Bone marrow (tissue), 2 donors: ENCODE results near the gene MRPL27.

Source experiments
- DNase-seq, 2 donors: peaks; one replicate each; lab custom pipeline; 2025; lab: John Stamatoyannopoulos, UW

The MRPL27 gene

DNA sequence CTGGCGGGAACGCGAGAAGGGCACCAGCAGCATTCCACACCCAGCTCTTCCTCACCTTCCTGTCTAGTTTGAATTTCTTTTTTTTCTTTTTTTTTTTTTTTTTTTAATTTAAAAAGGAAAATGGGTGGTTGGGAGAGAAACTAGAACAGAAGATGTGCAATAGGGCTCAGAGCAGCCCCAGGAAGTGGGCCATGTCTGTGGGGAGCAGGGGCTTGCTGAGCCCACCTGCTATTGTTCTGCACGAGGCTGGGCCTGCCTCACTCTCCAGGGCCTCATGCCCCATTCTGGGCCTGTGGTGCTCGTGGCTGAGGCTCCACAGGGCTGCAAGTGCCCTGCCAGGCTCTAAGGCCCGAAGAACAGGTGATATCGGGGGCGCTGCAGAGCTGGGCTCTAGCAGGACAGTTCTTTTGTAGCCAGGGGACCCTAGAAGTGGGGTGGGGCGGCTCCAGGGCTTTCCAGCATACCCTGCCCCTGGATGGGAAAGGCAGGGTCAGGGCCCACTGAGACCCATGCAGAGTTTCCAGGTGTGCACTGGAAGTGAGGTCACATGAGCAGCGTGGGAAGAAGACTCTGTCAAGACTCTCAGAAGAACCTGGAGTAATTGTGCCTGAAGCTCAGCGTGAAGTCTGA lies 12.4 kb downstream of the MRPL27 start:
- DNase-seq: no peak

DNA sequence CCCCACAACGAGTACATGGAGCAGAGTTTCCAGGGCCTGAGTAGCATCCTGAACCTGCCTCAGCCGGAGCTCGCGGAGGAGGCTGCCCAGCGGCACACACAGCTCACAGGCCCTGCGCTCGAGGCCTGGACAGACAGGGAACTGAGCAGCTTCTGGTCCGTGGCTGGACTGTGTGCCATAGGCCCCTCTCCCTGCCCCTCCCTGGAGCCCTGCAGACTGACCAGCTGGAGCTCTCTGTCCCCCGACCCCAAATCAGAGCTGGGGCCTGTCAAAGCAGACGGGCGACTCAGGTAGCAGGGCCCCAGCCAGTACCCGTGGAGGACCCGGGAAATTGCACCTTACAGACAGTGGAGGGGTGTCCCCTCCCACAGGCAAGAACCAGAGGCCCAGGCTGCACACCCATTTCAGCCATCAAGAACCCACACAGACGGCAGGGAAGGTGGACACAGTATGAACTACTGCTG lies 13.0 kb downstream of the MRPL27 start:
- DNase-seq: no peak

DNA sequence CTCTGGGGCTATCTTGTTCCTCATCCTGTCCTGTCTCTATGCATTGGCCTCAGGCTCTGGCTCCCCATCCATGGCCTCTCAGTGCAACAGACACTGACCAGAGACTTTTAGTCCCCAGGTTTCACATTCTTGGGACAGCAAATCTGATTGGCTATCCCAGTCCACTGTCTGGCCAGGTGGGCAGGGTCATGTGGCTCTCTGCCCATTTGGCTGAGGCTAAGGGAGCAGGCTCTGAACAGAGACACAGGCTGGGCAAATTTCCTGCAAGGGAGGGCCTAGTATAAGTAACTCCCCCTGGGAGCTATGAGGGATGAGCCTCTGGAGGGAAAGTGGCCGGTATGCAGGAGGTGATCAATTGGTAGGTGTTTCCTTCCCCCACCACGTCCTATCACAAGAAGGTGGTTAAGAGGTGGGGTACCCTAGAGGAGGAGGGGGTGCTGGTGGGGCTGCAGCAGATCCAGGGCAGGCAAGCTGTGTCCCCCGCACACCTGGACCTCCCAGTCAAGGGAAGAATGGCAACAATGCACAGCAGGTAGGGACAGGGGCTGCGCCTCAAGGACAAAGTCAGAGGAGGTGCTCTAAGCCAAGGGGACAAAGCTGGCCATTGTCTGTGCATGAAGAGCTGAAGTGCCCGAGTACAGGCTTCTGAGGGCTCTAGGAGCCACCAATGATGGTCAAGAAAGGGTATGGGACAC lies 13.8 kb downstream of the MRPL27 start:
- DNase-seq: no peak

DNA sequence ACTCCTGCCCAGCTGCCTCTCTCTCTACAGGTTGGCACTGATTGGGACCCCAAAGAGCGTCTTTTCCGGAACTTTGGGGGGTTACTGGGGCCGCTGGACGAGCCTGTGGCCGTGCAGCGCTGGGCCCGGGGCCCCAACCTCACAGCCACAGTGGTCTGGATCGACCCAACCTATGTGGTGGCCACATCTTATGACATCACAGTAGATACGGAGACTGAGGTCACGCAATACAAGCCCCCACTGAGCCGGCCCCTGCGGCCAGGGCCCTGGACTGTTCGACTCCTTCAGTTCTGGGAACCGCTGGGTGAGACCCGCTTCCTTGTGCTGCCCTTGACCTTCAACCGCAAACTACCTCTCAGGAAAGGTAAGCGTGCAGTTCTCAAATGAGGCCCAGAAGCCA lies 14.8 kb downstream of the MRPL27 start:
- no peak for DNase-seq

- no peak for DNase-seq
Observed at GRCh38 chr17:50356892-50357510, 16.0 kb downstream of the MRPL27 start.

DNA sequence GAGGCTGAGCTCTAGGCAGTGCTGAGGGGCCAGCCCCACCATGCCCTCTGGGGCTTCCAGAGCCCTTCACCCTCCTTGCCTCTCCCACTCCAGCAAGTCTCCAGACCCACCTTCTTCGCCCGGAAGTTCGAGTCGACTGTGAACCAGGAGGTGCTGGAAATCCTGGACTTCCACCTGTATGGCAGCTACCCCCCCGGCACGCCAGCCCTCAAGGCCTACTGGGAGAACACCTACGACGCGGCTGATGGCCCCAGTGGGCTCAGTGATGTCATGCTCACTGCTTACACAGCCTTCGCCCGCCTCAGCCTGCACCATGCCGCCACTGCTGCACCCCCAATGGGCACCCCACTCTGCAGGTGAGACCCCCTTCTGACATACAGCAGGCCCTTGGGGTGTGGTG lies 16.6 kb downstream of the MRPL27 start:
- no peak for DNase-seq

GRCh38 chr17:50355701-50356341 lies 17.2 kb downstream of the MRPL27 start:
- DNase-seq: no peak

- no peak for DNase-seq
Observed at GRCh38 chr17:50355336-50355700, 17.7 kb downstream of the MRPL27 start.

GRCh38 chr17:50354776-50355175 lies 18.2 kb downstream of the MRPL27 start:
- DNase-seq: no peak

DNA sequence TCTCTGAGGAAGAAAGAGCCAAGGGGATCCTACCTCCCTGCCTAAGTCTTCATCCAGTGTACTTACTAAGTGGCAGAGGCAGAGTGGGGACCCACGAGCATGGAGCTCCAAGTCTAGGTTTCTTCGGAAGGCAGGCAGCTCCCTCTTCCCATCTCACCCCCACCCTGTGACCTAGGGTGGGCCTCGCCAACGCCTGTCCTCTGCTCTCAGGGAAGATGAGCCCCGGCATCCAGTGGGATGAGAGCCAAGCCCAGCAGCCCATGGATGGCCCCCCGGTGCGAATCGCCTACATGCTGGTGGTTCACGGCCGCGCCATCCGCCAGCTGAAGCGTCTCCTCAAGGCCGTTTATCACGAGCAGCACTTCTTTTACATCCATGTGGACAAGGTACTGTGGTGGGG lies 18.8 kb downstream of the MRPL27 start:
- DNase-seq: no peak

GRCh38 chr17:50353600-50354195 lies 19.3 kb downstream of the MRPL27 start:
- DNase-seq: no peak

GRCh38 chr17:50352693-50353599 lies 20.0 kb downstream of the MRPL27 start:
- DNase-seq: no peak

DNA sequence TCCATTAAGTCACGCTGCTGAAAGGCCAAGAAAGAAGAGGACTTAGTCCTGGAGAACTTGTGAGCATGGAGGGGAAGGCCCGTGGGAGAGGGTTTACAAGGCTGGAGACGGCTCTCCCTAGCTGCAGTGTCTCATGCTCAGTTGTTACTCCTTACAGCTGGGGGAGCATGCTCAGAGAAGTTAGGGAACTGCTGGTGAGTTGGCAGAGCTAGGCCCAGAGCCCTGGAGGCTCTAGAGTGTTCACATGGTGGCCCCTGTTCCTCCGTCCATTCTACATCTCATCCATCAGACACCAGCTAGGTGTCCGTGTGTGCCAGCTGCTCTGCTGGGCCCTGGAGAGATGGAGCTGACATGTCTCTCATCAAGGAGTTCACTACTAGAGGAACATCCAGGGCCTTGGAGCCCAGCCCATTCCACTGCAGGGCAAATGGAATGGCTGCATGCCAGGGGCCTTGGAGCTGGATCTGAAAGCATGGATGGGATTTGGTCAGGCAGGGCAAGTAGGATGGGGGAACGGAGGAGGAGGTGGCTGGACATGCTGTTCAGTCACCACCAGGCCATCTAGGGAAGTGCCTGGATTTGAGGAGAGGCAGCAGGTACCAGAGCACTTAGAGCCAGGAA lies 20.8 kb downstream of the MRPL27 start:
- no peak for DNase-seq

DNA sequence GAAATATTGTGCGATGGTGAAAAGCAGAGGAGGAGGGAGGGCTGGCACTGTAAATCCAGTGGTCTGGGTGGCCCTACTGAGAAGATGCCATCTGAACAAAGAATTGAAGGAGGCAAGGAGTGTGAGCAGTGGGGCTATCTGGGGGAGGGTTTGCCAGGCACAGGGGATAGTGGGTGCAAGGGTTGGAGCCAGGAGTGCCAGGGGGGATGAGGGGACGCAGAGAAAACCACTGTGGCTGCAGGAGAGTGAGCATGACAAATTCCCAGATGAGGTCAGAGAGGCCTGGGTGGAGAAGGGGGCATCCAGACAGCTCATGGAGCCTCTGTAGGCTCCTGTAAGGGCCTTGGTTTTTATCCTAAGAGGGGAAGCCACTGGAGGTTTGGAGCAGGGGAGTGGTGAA lies 22.3 kb downstream of the MRPL27 start:
- DNase-seq: no peak

DNA sequence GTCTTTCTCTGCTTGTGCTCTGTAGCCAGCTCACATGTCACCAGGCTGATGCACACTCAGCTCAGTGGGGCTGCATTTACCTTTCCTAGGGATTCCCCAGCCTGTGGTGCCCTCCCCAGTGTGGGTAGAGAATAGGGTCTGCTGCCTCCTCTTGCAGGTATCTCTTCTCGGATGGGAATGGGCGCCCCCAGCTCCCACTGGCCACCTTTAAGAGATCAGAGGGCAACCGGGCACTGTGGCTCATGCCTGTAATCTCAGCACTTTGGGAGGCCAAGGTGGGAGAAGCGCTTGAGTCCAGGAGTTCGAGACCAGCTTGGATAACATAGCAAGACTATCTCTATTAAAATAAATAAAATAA lies 23.8 kb downstream of the MRPL27 start:
- no peak for DNase-seq

GRCh38 chr17:50348522-50349242 lies 24.3 kb downstream of the MRPL27 start:
- no peak for DNase-seq

GRCh38 chr17:50347894-50348291 lies 25.1 kb downstream of the MRPL27 start:
- DNase-seq: no peak

- no peak for DNase-seq
Observed at GRCh38 chr17:50347117-50347893, 25.7 kb downstream of the MRPL27 start.

- no peak for DNase-seq
Observed at GRCh38 chr17:50346313-50347116, 26.5 kb downstream of the MRPL27 start.
